GM23338 (cell line): ENCODE measurements around the gene ZFR.

Experiments
- CTCF ChIP-seq, 2 experiments: fragments of 200-600 bp in 1 of 2; sonication (generic) in 1 of 2; conservative IDR thresholded peaks; 2 replicates each; pipeline versions ENCODE4 v1.5.1 to v1.6.1; 2016 to 2017; ENCODE audit warnings: antibody characterized with exemption in 2 of 2, low read depth in 2 of 2, mild to moderate bottlenecking in 2 of 2, moderate library complexity in 1 of 2
- EZH2 ChIP-seq: fragments of 200-600 bp; sonication (generic); IDR thresholded peaks from one replicate; pipeline ENCODE4 v1.8.0; 2017; ENCODE audit warnings: antibody characterized with exemption, mild to moderate bottlenecking, low read depth; ENCODE audit not compliant: unreplicated experiment
- EZH2phosphoT487 ChIP-seq: fragments of 200-600 bp; sonication (generic); IDR thresholded peaks from one replicate; pipeline ENCODE4 v1.8.1; 2018; ENCODE audit warnings: antibody characterized with exemption; ENCODE audit not compliant: unreplicated experiment
- JUNB ChIP-seq: IDR thresholded peaks from one replicate; pipeline ENCODE4 v1.6.1; 2016; ENCODE audit warnings: antibody characterized with exemption; ENCODE audit not compliant: unreplicated experiment
- NANOG ChIP-seq: IDR thresholded peaks from 2 replicates; pipeline ENCODE4 v1.6.1; 2016; ENCODE audit warnings: antibody characterized with exemption, borderline replicate concordance
- POLR2AphosphoS5 ChIP-seq: IDR thresholded peaks from 2 replicates; pipeline ENCODE4 v1.6.1; 2016; ENCODE audit warnings: antibody characterized with exemption, low read depth
- REST ChIP-seq: IDR thresholded peaks from one replicate; pipeline ENCODE4 v1.6.1; 2018; ENCODE audit warnings: antibody characterized with exemption; ENCODE audit not compliant: unreplicated experiment
- ZNF114 ChIP-seq: fragments of 250-450 bp; sonication (Bioruptor Pico); IDR thresholded peaks from 2 replicates; pipeline ENCODE4 v1.5.0; 2020; ENCODE audit warnings: mild to moderate bottlenecking, moderate library complexity

- TF ChIP-seq CTCF (conservative IDR thresholded peaks at IDR 0.05; ENCODE audit: low read depth in 2 of 2) (peak; percentile 38 to 48), EZH2 (no peak), ZNF114 (CRISPR knock-in tag) (no peak), POLR2AphosphoS5 (no peak), NANOG (no peak), EZH2phosphoT487 (no peak), JUNB (no peak), REST (no peak)
Observed at GRCh38 chr5:32465076-32465475, 20.5 kb upstream of the ZFR start.
